Measurements from ENCODE around the gene ERC2.

- TF ChIP-seq RXRA (IDR thresholded peaks at IDR 0.05; ENCODE audit: insufficient read depth, low read depth, low read length) (no peak), ATF3 (IDR thresholded peaks at IDR 0.05; ENCODE audit: insufficient read depth, low read depth, low read length) (no peak)
Observed at GRCh38 chr3:55912880-55913279, 555.4 kb downstream of the ERC2 start.

Measured in H1 (cell line).